MM.1S (cell line): ENCODE measurements around the gene CDK12.

ENCODE experiments used
- DNase-seq: peaks from one replicate; pipeline ENCODE4 v3.0.0-alpha.2; 2015
- H2AFZ ChIP-seq: fragments of 300-600 bp; sonication (generic); 2 replicates; pipeline ENCODE4 v1.6.0; 2016; ENCODE audit warnings: antibody characterized with exemption, low read length
- H3F3A ChIP-seq: fragments of 300-600 bp; sonication (generic); 2 replicates; pipeline ENCODE4 v1.6.1; 2016; ENCODE audit warnings: mild to moderate bottlenecking, antibody characterized with exemption, low read length, moderate library complexity, mixed read lengths; ENCODE audit not compliant: insufficient read depth
- H3K27ac ChIP-seq: fragments of 300-600 bp; sonication (generic); 2 replicates; pipeline ENCODE4 v1.5.1; 2016; ENCODE audit warnings: mild to moderate bottlenecking, low read length
- H3K27me3 ChIP-seq: fragments of 300-600 bp; sonication (generic); replicated peaks from 2 replicates; pipeline ENCODE4 v1.6.0; 2016; ENCODE audit warnings: low read length; ENCODE audit not compliant: insufficient read depth
- H3K36me3 ChIP-seq: fragments of 300-600 bp; sonication (generic); replicated peaks from 2 replicates; pipeline ENCODE4 v1.6.1; 2016; ENCODE audit warnings: mild to moderate bottlenecking, low read length, mixed read lengths; ENCODE audit not compliant: insufficient read depth
- H3K4me1 ChIP-seq: fragments of 300-600 bp; sonication (generic); 2 replicates; pipeline ENCODE4 v1.6.1; 2016; ENCODE audit warnings: low read length, mixed read lengths
- H3K4me2 ChIP-seq: fragments of 300-600 bp; sonication (generic); 2 replicates; pipeline ENCODE4 v1.6.0; 2016; ENCODE audit warnings: low read depth, low read length
- H3K4me3 ChIP-seq: fragments of 300-600 bp; sonication (generic); 2 replicates; pipeline ENCODE4 v1.5.1; 2016; ENCODE audit warnings: low read length, mixed read lengths
- H3K79me2 ChIP-seq: fragments of 300-600 bp; sonication (generic); 2 replicates; pipeline ENCODE4 v1.6.1; 2016; ENCODE audit warnings: mixed run types, low read length, mixed read lengths
- H3K9ac ChIP-seq: fragments of 300-600 bp; sonication (generic); 2 replicates; pipeline ENCODE4 v1.6.1; 2016; ENCODE audit warnings: low read length, mixed read lengths
- H3K9me2 ChIP-seq: fragments of 300-600 bp; sonication (generic); replicated peaks from 2 replicates; pipeline ENCODE4 v1.6.1; 2016; ENCODE audit warnings: mild to moderate bottlenecking, low read length, mixed read lengths; ENCODE audit not compliant: insufficient read depth
- H3K9me3 ChIP-seq: fragments of 300-600 bp; sonication (generic); replicated peaks from 2 replicates; pipeline ENCODE4 v1.6.1; 2016; ENCODE audit warnings: mild to moderate bottlenecking, low read length, mixed read lengths; ENCODE audit not compliant: insufficient read depth
- H4K20me1 ChIP-seq: fragments of 300-600 bp; sonication (generic); 2 replicates; pipeline ENCODE4 v1.6.1; 2016; ENCODE audit warnings: mild to moderate bottlenecking, low read length, moderate library complexity, mixed read lengths; ENCODE audit not compliant: insufficient read depth
- CTCF ChIP-seq: fragments of 300-600 bp; sonication (generic); IDR thresholded peaks from 2 replicates; pipeline ENCODE4 v1.5.1; 2016; ENCODE audit warnings: antibody characterized with exemption, low read length, mixed read lengths
- EZH2 ChIP-seq: fragments of 300-600 bp; sonication (generic); optimal IDR thresholded peaks from 2 replicates; pipeline ENCODE3; 2017; ENCODE audit warnings: low read depth, mild to moderate bottlenecking, antibody characterized with exemption, low read length, mixed read lengths
- EZH2phosphoT487 ChIP-seq: fragments of 300-600 bp; sonication (generic); IDR thresholded peaks from 2 replicates; pipeline ENCODE4 v1.6.1; 2018; ENCODE audit warnings: antibody characterized with exemption, low read length

The CDK12 gene

GRCh38 chr17:39538866-39539265 is 77.6 kb downstream of the CDK12 start:
- H3F3A ChIP-seq, result no peaks in the 10 kb centered on the region
- no peak overlapping the region for H3K27ac ChIP-seq
- TF ChIP-seq EZH2 (no peak), CTCF (no peak), EZH2phosphoT487 (no peak)
- H3K9ac ChIP-seq, result no peak overlapping the region
- peak; percentile 9 for DNase-seq
- H3K79me2 ChIP-seq, result no peaks in the 10 kb centered on the region
- no peak overlapping the region for H3K4me3 ChIP-seq
- no peak overlapping the region for H3K4me2 ChIP-seq
- H3K36me3 ChIP-seq, result no peaks in the 10 kb centered on the region
- 0 out of 2 replicates have a peak, but pooled peaks cover 4% of the 10 kb centered on the region for H3K4me1 ChIP-seq
- no peaks in the 10 kb centered on the region for H3K9me3 ChIP-seq
- H4K20me1 ChIP-seq, result no peaks in the 10 kb centered on the region
- H3K9me2 ChIP-seq, result no peaks in the 10 kb centered on the region
- no peaks in the 10 kb centered on the region for H3K27me3 ChIP-seq
- no peak overlapping the region for H2AFZ ChIP-seq

GRCh38 chr17:39540611-39541010 is 79.3 kb downstream of the CDK12 start:
- no peak overlapping the region for H3K9ac ChIP-seq
- H3K9me3 ChIP-seq, result no peaks in the 10 kb centered on the region
- no peaks in the 10 kb centered on the region for H3K36me3 ChIP-seq
- TF ChIP-seq EZH2 (no peak), CTCF (no peak), EZH2phosphoT487 (no peak)
- no peak overlapping the region for H2AFZ ChIP-seq
- no peaks in the 10 kb centered on the region for H4K20me1 ChIP-seq
- no peak overlapping the region for H3K4me2 ChIP-seq
- no peaks in the 10 kb centered on the region for H3K79me2 ChIP-seq
- no peak for DNase-seq
- no peaks in the 10 kb centered on the region for H3K27me3 ChIP-seq
- H3K9me2 ChIP-seq, result no peaks in the 10 kb centered on the region
- no peaks in the 10 kb centered on the region for H3F3A ChIP-seq
- H3K27ac ChIP-seq, result no peak overlapping the region
- H3K4me3 ChIP-seq, result no peak overlapping the region
- 0 out of 2 replicates have a peak, but pooled peaks cover 4% of the 10 kb centered on the region for H3K4me1 ChIP-seq

GRCh38 chr17:39541652-39542051 is 80.4 kb downstream of the CDK12 start:
- Histone ChIP-seq H3K9me2 (no peaks in the 10 kb centered on the region), H3K9ac (no peak overlapping the region), H4K20me1 (no peaks in the 10 kb centered on the region), H2AFZ (no peak overlapping the region), H3K9me3 (no peaks in the 10 kb centered on the region), H3K27me3 (no peaks in the 10 kb centered on the region), H3K4me1 (0 out of 2 replicates have a peak, but pooled peaks cover 4% of the 10 kb centered on the region), H3K4me3 (no peak overlapping the region), H3K36me3 (no peaks in the 10 kb centered on the region), H3K79me2 (no peaks in the 10 kb centered on the region), H3K4me2 (no peak overlapping the region), H3K27ac (no peak overlapping the region), H3F3A (no peaks in the 10 kb centered on the region)
- no peak for DNase-seq
- TF ChIP-seq EZH2phosphoT487 (no peak), CTCF (no peak), EZH2 (no peak)
